Measurements from ENCODE around the gene ZNF557.

ZNF557 gene

GRCh38 chr19:7125221-7125620 lies 55.7 kb downstream of the ZNF557 start:
- no peak for DNase-seq (ENCODE audit: low spot score)

GRCh38 chr19:7126132-7126531 lies 56.6 kb downstream of the ZNF557 start:
- DNase-seq (ENCODE audit: low spot score): no peak

- no peak for DNase-seq (ENCODE audit: low spot score)
Measured at GRCh38 chr19:7130043-7130442, 60.5 kb downstream of the ZNF557 start.

- no peak for DNase-seq (ENCODE audit: low spot score)
Measured at GRCh38 chr19:7132054-7132453, 62.6 kb downstream of the ZNF557 start.

DNA sequence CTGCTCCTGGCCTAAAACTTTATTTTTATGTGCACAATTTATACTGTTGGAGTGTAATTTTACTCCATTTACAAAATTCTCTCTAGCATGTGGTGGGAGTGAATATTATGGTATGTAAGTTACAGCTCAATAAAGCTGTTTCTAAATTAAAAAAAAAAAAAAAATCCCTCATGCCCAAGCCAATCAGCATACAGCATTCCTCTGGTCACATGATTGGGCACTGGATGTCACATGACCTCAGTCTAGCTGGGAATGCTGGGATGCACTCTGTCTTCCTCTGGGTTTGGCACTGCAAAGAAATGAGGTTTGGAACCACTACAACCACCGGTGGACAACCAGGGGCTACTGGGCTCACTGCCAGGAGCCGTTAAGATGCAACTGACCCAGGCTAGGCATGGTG lies 67.6 kb downstream of the ZNF557 start:
- DNase-seq (ENCODE audit: low spot score): no peak
